DND-41 (cell line): ENCODE results near the gene PLEKHA7.

Experiments
- ATAC-seq: fragments of 200-7000 bp; cut with Tn5 transposase; 3 replicates; pipeline ENCODE4 v1.9.1; 2021; ENCODE audit warnings: low read depth; ENCODE audit not compliant: insufficient read depth
- DNase-seq: peaks from one replicate; pipeline ENCODE4 v3.0.0-alpha.2; 2020
- H2AFZ ChIP-seq: 2 replicates; pipeline ENCODE4 v1.6.0; 2012; ENCODE audit warnings: low read depth, low read length
- H3K27ac ChIP-seq: 2 replicates; pipeline ENCODE4 v1.5.1; 2012; ENCODE audit warnings: low read length, inconsistent platforms
- H3K27me3 ChIP-seq: fragments of 200-600 bp; sonication (generic); 2 replicates; pipeline ENCODE4 v1.6.0; 2012; ENCODE audit warnings: low read length, mild to moderate bottlenecking, inconsistent platforms; ENCODE audit not compliant: insufficient read depth, poor library complexity
- H3K36me3 ChIP-seq: 2 replicates; pipeline ENCODE4 v1.5.1; 2012; ENCODE audit warnings: low read length, inconsistent platforms; ENCODE audit not compliant: insufficient read depth
- H3K4me1 ChIP-seq: 2 replicates; pipeline ENCODE4 v1.5.1; 2012; ENCODE audit warnings: mild to moderate bottlenecking, low read length; ENCODE audit not compliant: insufficient read depth
- H3K4me2 ChIP-seq: 2 replicates; pipeline ENCODE4 v1.6.0; 2012; ENCODE audit warnings: mild to moderate bottlenecking, moderate library complexity, low read length, inconsistent platforms; ENCODE audit not compliant: insufficient read depth
- H3K4me3 ChIP-seq, 2 experiments: fragments of 200-600 bp in 1 of 2; shearing (Covaris generic) in 1 of 2; 2 replicates each; pipeline ENCODE4 v1.5.1; 2012 to 2016; ENCODE audit warnings: inconsistent platforms in 2 of 2, low read length in 2 of 2, mild to moderate bottlenecking in 2 of 2, low read depth in 1 of 2, moderate library complexity in 1 of 2
- H3K79me2 ChIP-seq: 2 replicates; pipeline ENCODE4 v1.6.0; 2012; ENCODE audit warnings: low read length, inconsistent platforms; ENCODE audit not compliant: insufficient read depth
- H3K9ac ChIP-seq: 2 replicates; pipeline ENCODE4 v1.6.0; 2012; ENCODE audit warnings: low read depth, mild to moderate bottlenecking, inconsistent platforms, low read length, moderate library complexity
- H3K9me3 ChIP-seq: 2 replicates; pipeline ENCODE4 v1.5.1; 2012; ENCODE audit warnings: low read length, moderate library complexity, mild to moderate bottlenecking, inconsistent platforms; ENCODE audit not compliant: insufficient read depth, severe bottlenecking
- H4K20me1 ChIP-seq: 2 replicates; pipeline ENCODE4 v1.6.0; 2012; ENCODE audit warnings: low read length; ENCODE audit not compliant: insufficient read depth
- EZH2 ChIP-seq: IDR thresholded peaks from 3 replicates; pipeline ENCODE4 v1.6.1; 2012; ENCODE audit warnings: borderline replicate concordance, low read depth, mild to moderate bottlenecking, moderate library complexity, low read length, inconsistent platforms; ENCODE audit not compliant: severe bottlenecking
- TF ChIP-seq, protein P1 (sequence below): IDR thresholded peaks from 2 replicates; pipeline ENCODE4 v1.5.1; 2012; ENCODE audit warnings: borderline replicate concordance, low read length, moderate library complexity, mild to moderate bottlenecking; ENCODE audit not compliant: poor library complexity, severe bottlenecking; ENCODE audit errors: extremely low read depth

Gene PLEKHA7

DNA sequence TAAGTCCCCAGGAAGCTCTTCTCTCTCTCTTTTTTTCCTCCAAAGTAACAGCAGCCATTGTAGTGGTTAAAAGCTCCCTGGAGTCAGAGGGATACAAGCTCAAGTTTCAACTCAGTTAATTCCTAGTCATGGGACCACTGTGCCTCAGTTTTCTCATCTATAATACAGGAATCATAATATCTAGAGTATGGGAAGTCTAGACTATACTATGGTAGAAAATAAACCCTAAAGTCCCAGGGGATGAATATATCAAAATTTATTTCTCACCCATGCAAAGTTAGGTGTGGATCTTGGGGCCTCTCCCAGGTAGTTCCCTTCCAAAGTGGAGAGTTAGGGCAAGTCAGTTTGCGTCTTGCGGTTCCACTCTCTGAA, 242.1 kb downstream of the PLEKHA7 start:
- H4K20me1 ChIP-seq, result no peaks in the 10 kb centered on the region
- H3K27ac ChIP-seq, result no peak overlapping the region
- no peak overlapping the region for H3K4me2 ChIP-seq
- H3K9me3 ChIP-seq, result no peaks in the 10 kb centered on the region
- no peaks in the 10 kb centered on the region for H3K79me2 ChIP-seq
- no peaks in the 10 kb centered on the region for H3K4me1 ChIP-seq
- no peak overlapping the region for H3K4me3 ChIP-seq
- H3K9ac ChIP-seq, result no peak overlapping the region
- TF ChIP-seq, protein P1, sequence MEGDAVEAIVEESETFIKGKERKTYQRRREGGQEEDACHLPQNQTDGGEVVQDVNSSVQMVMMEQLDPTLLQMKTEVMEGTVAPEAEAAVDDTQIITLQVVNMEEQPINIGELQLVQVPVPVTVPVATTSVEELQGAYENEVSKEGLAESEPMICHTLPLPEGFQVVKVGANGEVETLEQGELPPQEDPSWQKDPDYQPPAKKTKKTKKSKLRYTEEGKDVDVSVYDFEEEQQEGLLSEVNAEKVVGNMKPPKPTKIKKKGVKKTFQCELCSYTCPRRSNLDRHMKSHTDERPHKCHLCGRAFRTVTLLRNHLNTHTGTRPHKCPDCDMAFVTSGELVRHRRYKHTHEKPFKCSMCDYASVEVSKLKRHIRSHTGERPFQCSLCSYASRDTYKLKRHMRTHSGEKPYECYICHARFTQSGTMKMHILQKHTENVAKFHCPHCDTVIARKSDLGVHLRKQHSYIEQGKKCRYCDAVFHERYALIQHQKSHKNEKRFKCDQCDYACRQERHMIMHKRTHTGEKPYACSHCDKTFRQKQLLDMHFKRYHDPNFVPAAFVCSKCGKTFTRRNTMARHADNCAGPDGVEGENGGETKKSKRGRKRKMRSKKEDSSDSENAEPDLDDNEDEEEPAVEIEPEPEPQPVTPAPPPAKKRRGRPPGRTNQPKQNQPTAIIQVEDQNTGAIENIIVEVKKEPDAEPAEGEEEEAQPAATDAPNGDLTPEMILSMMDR, result no peak
- TF ChIP-seq EZH2, result no peak
- ATAC-seq (no peak), DNase-seq (no peak)
- no peak overlapping the region for H2AFZ ChIP-seq
- no peaks in the 10 kb centered on the region for H3K36me3 ChIP-seq
- peaks cover 29% of the 10 kb centered on the region for H3K27me3 ChIP-seq

DNA sequence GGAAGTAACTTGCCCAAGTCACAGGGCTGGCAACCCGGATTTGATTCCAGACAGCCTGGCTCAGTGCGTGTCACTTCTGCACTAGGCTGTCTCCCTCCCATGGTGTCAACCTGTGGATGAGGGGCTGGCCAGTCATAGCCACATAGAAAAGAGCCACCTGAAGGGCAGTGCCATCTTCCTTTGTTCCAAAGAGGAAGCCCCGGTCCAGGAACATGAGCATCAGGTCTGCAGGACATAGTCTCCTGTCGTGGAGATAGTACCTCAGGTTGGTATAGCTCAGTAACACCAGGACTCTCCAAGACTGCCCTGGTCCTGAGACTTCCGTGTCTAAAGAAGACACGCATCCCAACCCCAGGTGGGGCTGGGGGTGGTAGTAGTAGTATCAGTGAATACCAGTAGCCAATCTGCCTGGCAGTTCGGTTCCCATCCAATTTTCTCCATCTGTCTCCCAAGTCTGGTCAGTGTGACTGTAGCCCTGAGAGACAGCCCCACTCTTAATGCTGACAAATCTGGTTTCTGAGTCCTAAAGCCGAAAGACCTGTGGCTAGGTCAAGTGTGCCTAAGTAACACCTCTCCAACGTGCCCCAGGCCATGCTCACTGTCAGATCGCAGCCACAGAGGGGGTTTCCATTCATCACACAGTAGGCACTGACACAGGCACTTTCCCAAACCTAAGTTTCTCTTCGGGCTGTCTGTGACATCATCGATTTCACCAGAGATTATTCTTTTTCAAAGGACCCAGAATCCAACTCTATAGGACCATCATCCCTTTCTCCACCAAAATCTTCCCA, 242.7 kb downstream of the PLEKHA7 start:
- H3K79me2 ChIP-seq, result no peaks in the 10 kb centered on the region
- no peaks in the 10 kb centered on the region for H3K36me3 ChIP-seq
- TF ChIP-seq EZH2, result no peak
- TF ChIP-seq, protein P1, result no peak
- no peak overlapping the region for H3K9ac ChIP-seq
- no peaks in the 10 kb centered on the region for H4K20me1 ChIP-seq
- H3K27ac ChIP-seq, result no peak overlapping the region
- peaks cover 31% of the 10 kb centered on the region for H3K27me3 ChIP-seq
- DNase-seq (no peak), ATAC-seq (no peak)
- no peak overlapping the region for H2AFZ ChIP-seq
- H3K9me3 ChIP-seq, result no peaks in the 10 kb centered on the region
- no peaks in the 10 kb centered on the region for H3K4me1 ChIP-seq
- no peak overlapping the region for H3K4me2 ChIP-seq
- no peak overlapping the region for H3K4me3 ChIP-seq

DNA sequence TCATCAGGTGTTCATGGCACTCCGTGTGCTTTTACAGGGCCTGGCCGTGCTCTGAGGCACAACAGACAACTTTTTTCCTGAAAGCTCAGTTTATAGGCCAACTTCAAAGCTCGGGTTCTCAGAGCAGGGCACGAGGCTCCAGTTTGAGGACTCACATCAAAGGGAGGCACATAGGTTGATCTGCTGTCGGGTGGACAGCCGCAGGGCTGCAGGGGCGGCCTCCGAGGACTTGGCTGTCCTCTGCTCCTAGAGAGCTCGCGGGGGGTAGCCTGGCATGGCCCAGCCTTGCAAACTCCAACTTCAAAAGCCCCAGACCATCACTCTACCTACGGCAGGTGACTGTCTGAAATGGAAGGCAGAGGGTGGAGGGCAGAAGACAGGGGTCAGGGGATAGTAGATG, 244.2 kb downstream of the PLEKHA7 start:
- H3K27me3 ChIP-seq, result peaks cover 35% of the 10 kb centered on the region
- H3K36me3 ChIP-seq, result no peaks in the 10 kb centered on the region
- H3K9me3 ChIP-seq, result no peaks in the 10 kb centered on the region
- no peak overlapping the region for H3K4me2 ChIP-seq
- ATAC-seq (no peak), DNase-seq (no peak)
- H3K4me3 ChIP-seq, result no peak overlapping the region
- no peaks in the 10 kb centered on the region for H3K4me1 ChIP-seq
- H2AFZ ChIP-seq, result no peak overlapping the region
- TF ChIP-seq EZH2, result no peak
- TF ChIP-seq, protein P1, result no peak
- no peak overlapping the region for H3K9ac ChIP-seq
- no peak overlapping the region for H3K27ac ChIP-seq
- no peaks in the 10 kb centered on the region for H3K79me2 ChIP-seq
- no peaks in the 10 kb centered on the region for H4K20me1 ChIP-seq
